Adipocyte (in vitro differentiated cells): ENCODE data around the gene SKI.
A peak's percentile ranks its signal among the peaks of the same experiment; 100 is the strongest.

Experiments used
- DNase-seq: peaks from one replicate; pipeline ENCODE4 v3.0.0-alpha.2; 2015; ENCODE audit warnings: low read depth
- H3K27me3 ChIP-seq: replicated peaks from 2 replicates; pipeline ENCODE4 v1.7.0; 2013; ENCODE audit warnings: mild to moderate bottlenecking, low read length, moderate library complexity; ENCODE audit not compliant: control insufficient read depth, insufficient read depth
- H3K36me3 ChIP-seq: 2 replicates; pipeline ENCODE4 v1.7.0; 2013; ENCODE audit warnings: low read length, mild to moderate bottlenecking, moderate library complexity; ENCODE audit not compliant: control insufficient read depth, insufficient read depth, severe bottlenecking
- H3K4me1 ChIP-seq: 2 replicates; pipeline ENCODE4 v1.7.0; 2013; ENCODE audit warnings: mild to moderate bottlenecking, low read length, moderate library complexity; ENCODE audit not compliant: control insufficient read depth, insufficient read depth
- H3K4me3 ChIP-seq: 2 replicates; pipeline ENCODE4 v1.7.0; 2013; ENCODE audit warnings: mild to moderate bottlenecking, low read length, moderate library complexity
- H3K9ac ChIP-seq: 2 replicates; pipeline ENCODE4 v1.7.0; 2013; ENCODE audit warnings: mild to moderate bottlenecking, low read length, moderate library complexity
- H3K9me3 ChIP-seq: 2 replicates; pipeline ENCODE4 v1.7.0; 2013; ENCODE audit warnings: mild to moderate bottlenecking, low read length, moderate library complexity; ENCODE audit not compliant: control insufficient read depth

The SKI gene

GRCh38 chr1:2297246-2298011 is 69.3 kb downstream of the SKI start:
- Histone ChIP-seq H3K4me3 (no peak overlapping the region), H3K4me1 (peaks cover 44% of the 10 kb centered on the region), H3K27me3 (no peaks in the 10 kb centered on the region), H3K36me3 (peaks cover 1% of the 10 kb centered on the region), H3K9me3 (no peaks in the 10 kb centered on the region), H3K9ac (no peak overlapping the region)
- DNase-seq, result no peak

GRCh38 chr1:2298685-2299084 is 70.6 kb downstream of the SKI start:
- Histone ChIP-seq H3K4me3 (no peak overlapping the region), H3K36me3 (peaks cover 13% of the 10 kb centered on the region), H3K9me3 (no peaks in the 10 kb centered on the region), H3K4me1 (peaks cover 40% of the 10 kb centered on the region), H3K9ac (no peak overlapping the region), H3K27me3 (no peaks in the 10 kb centered on the region)
- no peak for DNase-seq

- H3K27me3 ChIP-seq, result no peaks in the 10 kb centered on the region
- no peaks in the 10 kb centered on the region for H3K9me3 ChIP-seq
- H3K4me1 ChIP-seq, result peaks cover 35% of the 10 kb centered on the region
- no peak overlapping the region for H3K9ac ChIP-seq
- H3K4me3 ChIP-seq, result no peak overlapping the region
- no peak for DNase-seq
- H3K36me3 ChIP-seq, result peaks cover 18% of the 10 kb centered on the region
Measured at GRCh38 chr1:2299131-2299627, 71.1 kb downstream of the SKI start.

GRCh38 chr1:2300004-2300771 is 72.1 kb downstream of the SKI start:
- DNase-seq, result no peak
- peak overlapping the region; percentile 49 for H3K9ac ChIP-seq
- no peak overlapping the region for H3K4me3 ChIP-seq
- peaks cover 28% of the 10 kb centered on the region for H3K4me1 ChIP-seq
- H3K36me3 ChIP-seq, result peaks cover 28% of the 10 kb centered on the region
- no peaks in the 10 kb centered on the region for H3K9me3 ChIP-seq
- no peaks in the 10 kb centered on the region for H3K27me3 ChIP-seq

GRCh38 chr1:2300851-2301606 is 72.9 kb downstream of the SKI start:
- Histone ChIP-seq H3K9me3 (no peaks in the 10 kb centered on the region), H3K4me3 (no peak overlapping the region), H3K27me3 (no peaks in the 10 kb centered on the region), H3K36me3 (peaks cover 32% of the 10 kb centered on the region), H3K4me1 (peaks cover 28% of the 10 kb centered on the region), H3K9ac (peak overlapping the region; percentile 49)
- DNase-seq, result no peak

GRCh38 chr1:2301607-2302291 is 73.6 kb downstream of the SKI start:
- peaks cover 38% of the 10 kb centered on the region for H3K36me3 ChIP-seq
- DNase-seq, result no peak
- no peaks in the 10 kb centered on the region for H3K27me3 ChIP-seq
- peak overlapping the region; percentile 49 for H3K9ac ChIP-seq
- no peak overlapping the region for H3K4me3 ChIP-seq
- H3K4me1 ChIP-seq, result peaks cover 28% of the 10 kb centered on the region
- H3K9me3 ChIP-seq, result no peaks in the 10 kb centered on the region

- Histone ChIP-seq H3K27me3 (no peaks in the 10 kb centered on the region), H3K9ac (no peak overlapping the region), H3K36me3 (peaks cover 45% of the 10 kb centered on the region), H3K4me3 (no peak overlapping the region), H3K9me3 (no peaks in the 10 kb centered on the region), H3K4me1 (peaks cover 28% of the 10 kb centered on the region)
- DNase-seq, result no peak
Measured at GRCh38 chr1:2302292-2302925, 74.3 kb downstream of the SKI start.

- H3K4me1 ChIP-seq, result peaks cover 28% of the 10 kb centered on the region
- no peak overlapping the region for H3K9ac ChIP-seq
- no peak for DNase-seq
- H3K36me3 ChIP-seq, result peaks cover 53% of the 10 kb centered on the region
- H3K4me3 ChIP-seq, result no peak overlapping the region
- no peaks in the 10 kb centered on the region for H3K27me3 ChIP-seq
- H3K9me3 ChIP-seq, result no peaks in the 10 kb centered on the region
Measured at GRCh38 chr1:2303016-2303775, 75.1 kb downstream of the SKI start.

GRCh38 chr1:2303781-2304180 is 75.7 kb downstream of the SKI start:
- Histone ChIP-seq H3K4me1 (peaks cover 28% of the 10 kb centered on the region), H3K36me3 (peaks cover 58% of the 10 kb centered on the region), H3K9me3 (no peaks in the 10 kb centered on the region), H3K27me3 (no peaks in the 10 kb centered on the region), H3K4me3 (no peak overlapping the region), H3K9ac (no peak overlapping the region)
- no peak for DNase-seq

- Histone ChIP-seq H3K4me3 (no peak overlapping the region), H3K9me3 (no peaks in the 10 kb centered on the region), H3K9ac (no peak overlapping the region), H3K4me1 (peaks cover 26% of the 10 kb centered on the region), H3K36me3 (peaks cover 63% of the 10 kb centered on the region), H3K27me3 (no peaks in the 10 kb centered on the region)
- DNase-seq, result no peak
Measured at GRCh38 chr1:2304282-2304681, 76.2 kb downstream of the SKI start.
